GM19023 (cell line): ENCODE results near the gene RAB1A.
A peak's percentile ranks its signal among the peaks of the same experiment; 100 is the strongest.
"Not testable (repeated sequence)": the region's sequence is repeated elsewhere in the genome, so short reads cannot be mapped to it uniquely, and the experiment has no call there.

Source experiments
- ATAC-seq: cut with Tn5 transposase; IDR thresholded peaks from one replicate; pipeline ENCODE4 v1.9.1; 2021; ENCODE audit warnings: mild to moderate bottlenecking, moderate library complexity; ENCODE audit not compliant: unreplicated experiment

RAB1A gene

DNA sequence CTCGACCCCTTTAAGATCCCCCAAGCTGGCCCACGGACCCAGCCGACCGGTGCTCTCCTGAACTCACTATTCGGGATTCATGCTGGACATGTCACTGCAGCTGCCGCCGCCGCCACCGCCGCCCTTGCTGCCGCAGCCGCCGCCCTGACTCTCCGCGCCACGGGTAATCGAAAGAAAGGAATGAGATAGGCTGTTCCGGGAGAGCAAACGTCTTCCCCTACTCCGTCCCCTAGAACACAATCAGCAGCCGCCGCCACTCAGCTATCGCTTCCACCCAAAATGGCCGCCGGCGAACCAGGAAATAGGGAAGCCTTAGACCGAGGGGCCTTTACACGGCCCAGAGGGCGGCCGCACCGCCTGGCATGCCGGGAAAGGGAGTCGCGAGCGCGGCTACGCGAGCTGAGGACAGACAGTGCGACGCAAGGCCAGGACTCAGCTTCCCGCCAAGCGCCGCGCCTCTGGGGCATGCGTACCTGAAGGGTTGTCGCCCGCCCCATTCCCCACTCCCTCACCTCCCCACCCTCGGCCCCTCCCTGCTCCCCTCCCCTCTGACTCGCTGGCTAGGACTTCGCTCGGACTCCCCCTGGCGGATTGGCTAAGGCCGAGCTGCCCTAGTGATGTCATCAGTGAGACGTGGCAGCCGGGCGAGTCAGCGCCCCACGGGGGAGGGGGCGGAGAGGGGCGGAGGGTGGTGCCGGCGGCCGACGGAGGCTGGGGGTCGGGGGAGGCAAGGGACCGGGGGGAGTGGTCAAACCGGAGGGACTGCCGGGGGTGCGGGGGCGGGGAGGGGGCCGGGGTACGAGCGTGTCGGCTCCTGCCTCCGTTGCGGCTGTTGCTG is at the start of gene RAB1A:
Gene RAB1A, minus strand, starts transcription at position 281 of the 838 bp plus-strand sequence. Its CDS starts 191 bp downstream, at position 90.
- ATAC-seq = peak; percentile 95

DNA sequence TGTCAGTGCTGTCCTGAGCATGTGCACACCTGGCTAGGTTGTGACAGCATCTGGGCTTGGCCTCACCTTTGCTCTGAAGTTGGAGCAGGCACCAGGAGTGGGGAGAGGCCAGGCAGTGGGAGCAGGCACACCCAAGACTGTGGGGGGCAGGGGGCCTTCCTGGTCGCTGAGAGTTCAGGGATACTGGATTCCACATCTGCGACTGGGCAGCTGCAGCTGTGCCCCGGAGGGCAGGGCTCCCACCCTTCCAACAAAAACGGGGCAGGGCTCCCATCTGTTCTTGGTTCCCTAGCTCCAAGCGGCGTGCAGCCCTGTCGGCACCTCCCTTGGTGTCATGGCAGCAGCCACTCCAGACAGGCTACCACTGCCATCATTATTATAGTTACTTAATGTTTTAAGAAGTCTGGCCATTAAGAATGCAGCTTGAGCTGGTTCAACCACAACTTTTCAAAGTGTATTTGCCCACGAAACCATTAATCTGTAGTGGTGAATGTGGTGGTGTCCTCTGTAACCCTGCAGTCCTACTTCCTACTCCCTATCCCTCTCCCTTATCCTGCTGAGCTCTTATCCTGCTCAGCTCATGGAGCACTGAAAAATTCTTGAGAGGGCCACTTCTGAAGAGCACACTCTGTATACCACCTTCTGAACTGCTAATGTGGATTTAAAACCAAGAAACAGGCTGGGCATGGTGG is 48.0 kb upstream of the RAB1A start:
- no peak for ATAC-seq

DNA sequence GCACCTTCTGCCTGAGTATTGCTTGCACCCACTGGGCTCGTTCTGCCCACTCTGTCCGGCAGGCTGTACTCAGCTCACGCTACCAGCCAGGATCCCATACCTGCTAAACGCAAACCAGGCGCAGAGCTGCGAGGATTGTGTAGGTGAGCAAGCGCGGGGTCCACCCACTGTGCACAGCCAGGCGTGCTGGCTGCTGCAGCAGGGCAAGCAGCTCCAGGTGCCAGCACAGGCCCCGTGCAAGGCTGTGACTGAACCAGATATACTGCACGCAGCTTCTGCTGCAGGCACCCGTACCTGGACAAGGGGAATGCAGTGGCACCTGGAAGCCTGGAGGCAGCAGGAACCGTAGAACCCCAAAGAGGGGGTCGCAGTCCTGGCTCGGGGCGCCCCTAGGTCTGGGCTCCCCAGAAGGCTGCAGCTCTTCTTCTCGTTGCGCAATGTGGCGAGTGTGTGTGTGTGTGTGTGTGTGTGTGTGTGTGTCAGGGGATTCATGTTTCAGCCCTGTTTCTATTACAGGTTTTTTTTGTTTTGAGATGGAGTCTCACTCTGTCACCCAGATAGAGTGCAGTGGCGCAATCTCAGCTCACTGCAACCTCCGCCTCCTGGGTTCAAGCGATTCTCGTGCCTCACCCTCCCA is 46.1 kb upstream of the RAB1A start:
- ATAC-seq = no peak

DNA sequence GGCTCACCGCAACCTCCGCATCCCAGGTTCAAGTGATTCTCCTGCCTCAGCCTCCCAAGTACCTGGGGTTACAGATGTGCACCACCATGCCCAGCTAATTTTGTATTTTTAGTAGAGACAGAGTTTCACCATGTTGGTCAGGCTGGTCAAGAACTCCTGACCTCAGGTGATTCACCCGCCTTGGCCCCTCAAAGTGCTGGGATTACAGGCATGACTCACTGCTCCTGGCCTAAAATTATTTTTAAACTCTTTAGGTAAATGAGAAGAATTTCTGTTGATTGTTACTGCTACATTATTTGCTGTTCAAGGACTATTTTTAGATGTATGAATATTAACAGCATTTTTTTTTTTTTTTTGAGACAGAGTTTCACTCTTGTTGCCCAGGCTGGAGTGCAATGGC is 44.1 kb upstream of the RAB1A start:
- not testable (repeated sequence) for ATAC-seq

DNA sequence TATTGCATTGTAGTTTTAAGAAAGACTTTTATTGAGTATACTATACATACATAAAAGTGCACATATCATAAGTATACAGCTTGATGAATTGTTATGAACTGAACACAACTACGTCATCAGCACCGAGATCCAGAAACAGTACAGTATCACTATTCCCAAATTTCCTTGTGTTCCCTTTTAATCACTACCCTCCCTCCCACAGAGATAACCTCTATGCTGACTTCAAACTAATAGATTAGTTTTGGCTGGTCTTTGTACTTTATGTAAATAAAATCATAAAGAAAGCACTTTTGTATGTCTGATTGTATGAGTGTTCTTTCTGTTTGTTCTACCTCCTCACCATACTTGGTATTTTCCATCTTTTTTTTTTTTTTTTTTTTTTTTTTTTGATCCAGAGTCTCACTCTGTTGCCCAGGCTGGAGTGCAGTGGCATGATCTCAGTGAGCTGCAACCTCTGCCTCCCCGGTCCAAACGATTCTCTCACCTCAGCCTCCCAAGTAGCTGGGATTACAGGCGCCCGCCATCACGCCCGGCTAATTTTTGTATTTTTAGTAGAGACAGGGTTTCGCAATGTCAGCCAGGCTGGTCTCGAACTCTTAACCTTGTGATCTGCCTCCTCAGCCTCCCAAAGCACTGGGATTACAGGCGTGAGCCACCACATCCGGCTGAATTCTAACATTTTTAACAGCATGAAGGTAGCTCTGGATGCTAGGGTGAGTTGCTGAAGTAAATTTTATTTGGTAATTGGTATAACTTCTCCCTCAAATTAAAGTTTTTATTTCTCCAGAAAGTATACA is 43.3 kb upstream of the RAB1A start:
- ATAC-seq = no peak

DNA sequence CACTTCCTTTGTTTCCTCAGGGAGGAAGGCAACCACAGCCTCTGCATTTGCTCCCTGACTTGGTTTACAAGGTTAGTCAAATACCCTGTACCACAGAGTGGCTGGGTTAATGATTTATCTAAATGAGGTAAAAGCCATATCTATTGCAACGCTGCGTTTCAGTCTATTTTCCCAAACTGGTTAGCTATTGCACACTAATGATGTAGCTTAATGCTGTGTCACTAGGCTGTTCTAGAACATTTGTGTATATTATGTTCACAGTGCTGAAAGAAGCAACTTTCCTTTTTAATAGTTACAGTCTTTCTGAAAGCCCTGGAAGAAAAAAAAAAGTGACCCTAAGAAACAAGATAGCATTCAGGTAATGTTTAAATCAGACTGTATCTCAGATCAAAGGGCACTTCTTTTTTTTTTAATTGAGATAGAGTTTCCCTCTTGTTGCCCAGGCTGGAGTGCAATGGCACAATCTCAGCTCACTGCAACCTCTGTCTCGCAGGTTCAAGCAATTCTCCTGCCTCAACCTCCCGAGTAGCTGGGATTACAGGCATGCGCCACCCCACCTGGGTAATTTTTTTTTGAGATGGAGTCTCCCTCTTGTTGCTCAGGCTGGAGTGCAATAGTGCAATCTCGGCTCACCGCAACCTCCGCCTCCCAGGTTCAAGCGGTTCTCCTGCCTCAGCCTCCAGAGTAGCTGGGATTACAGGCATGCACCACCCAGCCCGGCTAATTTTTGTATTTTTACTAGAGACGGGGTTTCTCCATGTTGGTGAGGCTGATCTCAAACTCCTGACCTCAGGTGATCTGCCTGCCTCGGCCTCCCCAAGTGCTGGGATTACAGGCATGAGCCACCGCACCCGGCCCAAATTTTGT is 40.9 kb upstream of the RAB1A start:
- ATAC-seq = not testable (repeated sequence)

DNA sequence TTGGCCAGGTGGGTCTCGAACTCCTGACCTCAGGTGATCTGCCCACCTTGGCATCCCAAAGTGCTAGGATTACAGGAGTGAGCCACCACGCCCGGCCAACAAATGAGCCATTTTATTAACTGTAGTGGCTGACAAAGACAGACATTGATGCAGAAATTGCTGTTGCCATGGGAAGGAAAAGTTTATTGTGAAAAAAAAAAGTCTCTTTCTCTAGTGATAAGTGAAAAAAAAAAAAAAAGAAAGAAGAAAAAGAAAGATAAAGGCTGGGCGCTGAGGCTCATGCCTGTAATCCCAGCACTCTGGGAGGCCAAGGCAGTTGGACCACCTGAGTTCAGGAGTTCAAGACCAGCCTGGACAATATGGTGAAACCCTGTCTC is 39.8 kb upstream of the RAB1A start:
- ATAC-seq = no peak

DNA sequence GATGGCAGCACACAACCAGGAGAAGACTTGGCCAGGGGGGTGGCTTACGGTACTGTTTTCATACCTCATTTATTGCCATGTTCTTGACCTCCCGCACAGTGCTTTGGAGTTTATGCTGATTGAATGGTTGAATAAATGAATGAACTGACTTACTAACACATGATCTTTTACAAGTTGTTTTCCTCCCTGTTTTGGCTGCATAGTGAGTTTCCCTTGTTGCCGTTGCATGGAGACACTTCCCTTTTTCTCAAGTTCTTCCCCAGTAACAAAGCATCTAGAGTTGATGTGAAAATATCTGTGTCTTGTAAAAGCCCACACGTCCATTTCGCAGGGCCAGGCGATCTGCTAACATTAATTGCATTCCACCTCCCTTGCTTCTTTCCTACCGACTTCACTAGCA is 35.7 kb upstream of the RAB1A start:
- no peak for ATAC-seq

DNA sequence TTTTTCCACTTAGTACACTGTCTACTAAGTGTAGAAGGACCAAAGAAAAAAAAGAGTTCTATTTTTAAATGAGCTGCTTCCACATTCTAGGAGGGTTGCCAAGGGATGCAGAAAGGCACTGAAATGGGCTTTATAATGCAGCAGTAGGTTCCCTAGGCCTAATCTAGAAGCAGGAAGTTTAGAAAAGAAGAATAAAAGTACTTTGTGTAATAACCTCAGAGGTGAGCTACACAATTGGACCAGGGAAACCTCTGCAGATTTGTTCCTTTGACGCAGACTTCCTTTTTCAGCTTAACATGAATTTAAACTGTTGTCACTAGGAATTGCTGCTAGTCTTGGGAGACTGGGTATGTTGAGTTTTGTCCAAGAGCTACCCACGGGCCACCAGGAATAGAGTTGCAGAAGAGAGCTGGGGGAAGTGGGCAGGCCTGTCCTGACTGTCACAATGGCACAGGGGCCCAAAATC is 34.6 kb upstream of the RAB1A start:
- no peak for ATAC-seq

DNA sequence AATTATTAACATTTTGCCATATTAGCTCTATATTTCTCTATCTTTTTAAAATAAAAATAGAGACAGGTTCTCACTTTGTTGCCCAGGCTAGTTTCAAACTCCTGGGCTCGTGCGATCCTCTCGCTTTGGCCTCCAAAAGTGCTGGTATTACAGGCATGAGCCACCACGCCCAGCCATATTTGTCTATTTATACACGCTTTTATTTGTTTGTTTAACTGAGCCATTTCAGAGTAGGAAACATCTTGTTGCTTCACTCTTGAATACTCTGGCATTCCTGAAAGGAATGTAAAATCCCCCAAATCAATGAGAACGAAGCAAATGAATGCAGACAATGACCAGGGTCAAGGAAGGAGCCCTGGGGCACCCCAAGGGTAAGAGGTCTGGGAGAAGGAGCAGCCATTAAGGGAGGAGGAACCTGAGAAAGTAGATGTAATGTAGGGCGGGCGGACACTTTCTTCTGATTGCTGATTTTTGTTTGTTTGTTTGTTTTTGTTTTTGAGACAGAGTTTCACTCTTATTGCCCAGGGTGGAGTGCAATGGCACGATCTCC is 31.7 kb upstream of the RAB1A start:
- no peak for ATAC-seq

DNA sequence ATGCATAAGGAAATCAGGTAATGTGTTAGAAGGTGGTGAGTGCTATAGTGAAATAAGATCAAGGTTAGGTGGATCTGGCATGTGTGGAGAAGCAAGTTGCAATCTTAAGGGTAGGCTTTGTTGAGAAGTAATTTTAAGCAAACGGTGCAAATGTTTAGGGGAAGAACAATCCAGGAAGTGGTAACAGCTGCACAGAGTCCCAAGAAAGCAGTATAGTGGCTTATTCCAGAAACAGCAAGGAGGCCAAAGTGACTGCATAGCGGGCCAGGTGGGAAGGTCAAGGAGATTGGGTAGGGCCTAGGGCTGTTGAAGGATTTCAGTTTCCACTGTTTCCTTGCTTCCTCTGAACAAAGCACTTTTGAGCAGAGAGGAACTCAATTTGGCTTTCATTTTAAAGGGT is 30.0 kb upstream of the RAB1A start:
- ATAC-seq = no peak

DNA sequence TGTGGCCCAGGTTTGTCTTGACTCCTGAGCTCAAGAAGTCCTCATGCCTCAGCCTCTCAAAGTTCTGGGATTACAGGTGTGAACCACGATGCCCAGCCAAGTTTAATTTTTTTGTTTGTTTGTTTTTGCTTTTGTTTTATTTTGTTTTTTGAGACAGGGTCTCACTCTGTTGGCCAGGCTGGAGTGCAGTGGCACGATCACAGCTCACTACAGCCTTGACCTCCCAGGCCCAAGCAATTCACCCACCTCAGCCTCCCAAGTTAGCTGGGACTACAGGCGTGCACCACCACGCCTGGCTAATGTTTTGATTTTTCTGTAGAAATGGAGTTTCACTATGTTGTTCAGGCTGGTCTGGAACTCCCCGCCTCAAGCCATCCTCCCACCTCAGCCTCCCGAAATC is 29.4 kb upstream of the RAB1A start:
- ATAC-seq = no peak

DNA sequence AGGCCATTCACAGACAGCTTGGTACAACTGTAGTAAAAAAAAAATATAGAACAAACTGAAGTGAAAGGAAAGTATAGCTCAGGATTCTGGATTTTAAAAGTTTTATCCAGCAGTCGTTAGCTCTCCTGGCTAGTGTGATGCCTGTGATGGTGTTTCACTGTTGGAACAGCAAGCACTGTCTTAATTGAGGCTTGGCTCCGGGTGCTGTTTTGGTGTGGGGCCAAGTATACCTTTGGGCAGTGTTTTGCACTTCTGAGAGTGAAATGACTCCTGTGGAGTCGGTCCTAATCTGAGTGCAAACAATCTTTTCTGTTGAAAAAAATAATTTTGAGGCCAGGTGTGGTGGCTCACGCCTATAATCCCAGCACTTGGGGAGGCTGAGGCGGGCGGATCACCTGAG is 28.7 kb upstream of the RAB1A start:
- ATAC-seq = no peak

DNA sequence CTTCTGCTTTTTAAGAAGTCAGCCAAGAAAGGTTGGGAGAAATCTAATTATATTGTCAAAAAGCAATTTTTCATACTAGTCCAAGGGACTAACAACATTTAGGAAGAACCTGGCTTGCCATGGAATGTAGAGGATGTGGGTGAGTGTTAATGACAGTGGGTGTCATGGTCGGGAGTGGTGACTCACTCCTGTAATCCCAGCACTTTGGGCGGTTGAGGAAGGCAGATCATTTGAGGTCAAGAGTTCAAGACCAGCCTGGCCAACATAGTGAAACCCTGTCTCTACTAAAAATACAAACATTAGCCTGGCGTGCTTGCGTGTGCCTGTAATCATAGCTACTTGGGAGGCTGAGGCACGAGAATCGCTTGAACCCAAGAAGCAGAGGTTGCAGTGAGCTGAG is 27.9 kb upstream of the RAB1A start:
- ATAC-seq = not testable (repeated sequence)

DNA sequence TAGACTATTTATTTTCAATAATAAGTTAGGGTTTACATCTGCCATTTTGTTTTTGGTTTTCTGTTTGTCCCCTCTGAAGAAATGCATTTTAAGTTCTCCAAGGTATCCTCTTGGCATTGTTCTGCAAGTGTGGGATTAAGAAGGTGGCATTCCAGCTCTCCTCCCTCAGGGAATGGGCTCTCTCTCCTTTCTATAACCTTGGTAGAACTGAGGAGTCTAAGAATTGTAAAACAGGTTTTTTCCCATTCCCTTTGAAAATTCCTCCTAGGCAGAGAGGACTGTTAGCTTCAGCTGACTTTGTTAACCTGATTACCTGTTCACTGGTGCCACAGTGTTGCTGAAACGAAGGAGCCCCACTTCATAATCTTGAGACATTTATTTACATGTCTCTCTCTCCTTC is 26.1 kb upstream of the RAB1A start:
- no peak for ATAC-seq

DNA sequence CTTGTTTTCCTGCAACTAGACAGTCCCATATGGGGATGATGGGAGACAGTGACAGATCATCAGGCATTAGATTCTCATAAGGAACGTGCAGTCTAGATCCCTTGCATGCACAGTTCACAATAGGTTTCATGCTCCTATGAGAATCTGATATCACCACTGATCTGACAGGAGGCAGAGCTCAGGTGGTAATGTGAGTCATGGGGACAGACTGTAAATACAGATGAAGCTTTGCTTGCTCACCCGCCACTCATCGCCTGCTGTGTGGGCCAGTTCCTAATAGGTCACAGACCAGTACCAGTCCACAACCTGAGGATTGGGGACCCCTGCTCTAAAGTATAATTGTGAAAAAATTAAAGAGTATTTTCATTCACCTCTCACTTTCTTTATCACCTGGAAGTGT is 23.6 kb upstream of the RAB1A start:
- no peak for ATAC-seq

DNA sequence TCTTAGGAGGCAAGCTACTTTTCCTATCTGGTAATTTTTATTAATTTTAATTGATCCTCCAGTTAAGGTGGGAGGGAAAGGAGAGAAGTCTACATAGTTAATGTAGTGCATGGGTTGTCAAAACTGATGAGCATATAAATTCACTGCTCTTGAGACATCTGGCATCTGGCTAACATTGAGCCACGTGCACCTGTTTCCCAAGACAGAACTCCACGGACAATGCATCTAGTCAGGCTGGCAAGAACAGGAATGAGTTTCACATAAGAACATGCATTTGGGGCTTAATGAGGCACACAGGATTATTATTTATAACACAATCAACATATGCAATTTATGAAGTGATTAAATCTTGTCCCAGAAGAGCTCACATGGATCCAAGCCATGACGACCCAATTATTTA is 16.2 kb upstream of the RAB1A start:
- no peak for ATAC-seq

DNA sequence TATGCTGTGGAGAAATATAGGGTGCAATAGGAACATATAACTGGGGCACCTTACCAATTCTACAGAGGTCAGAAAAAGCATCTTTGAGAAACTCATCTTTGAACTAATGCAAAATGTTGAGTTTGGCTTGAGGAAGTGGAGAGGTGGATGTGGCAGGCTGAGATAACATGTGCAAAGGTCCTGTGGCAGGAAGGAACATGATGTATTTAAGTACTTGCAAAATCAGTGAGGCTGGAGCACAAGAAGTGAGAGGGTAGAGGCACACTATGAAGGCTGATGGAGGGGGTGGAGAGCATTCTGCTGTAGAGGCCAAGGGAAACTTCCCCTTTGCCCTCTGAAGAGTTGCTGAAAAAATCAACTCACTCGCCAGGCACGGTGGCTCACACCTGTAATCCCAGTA is 14.7 kb upstream of the RAB1A start:
- no peak for ATAC-seq

DNA sequence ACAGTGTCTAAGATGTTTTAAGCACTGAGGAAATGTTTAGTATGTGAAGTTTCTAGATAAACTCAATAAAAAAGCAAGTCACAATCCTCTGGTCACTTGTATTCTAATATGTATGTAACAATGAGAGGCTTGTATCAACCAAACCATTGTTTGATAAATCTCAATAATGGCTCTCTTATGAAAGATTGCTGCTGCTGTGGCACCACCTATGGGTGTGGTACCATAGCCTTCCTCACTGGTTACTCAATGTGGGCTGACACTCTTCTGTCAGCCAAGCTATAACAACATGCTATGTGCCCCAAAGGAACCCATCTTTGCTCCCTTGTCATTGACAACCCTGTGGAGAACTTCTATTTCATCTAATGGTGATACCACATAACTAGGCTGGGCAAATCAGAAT is 12.6 kb upstream of the RAB1A start:
- no peak for ATAC-seq
